Right lobe of liver (tissue), 4 donors: Measurements from ENCODE around the gene KRT6A.

Experiments used
- POLR2A ChIP-seq: fragments of 450-650 bp; IDR thresholded peaks from one replicate; pipeline ENCODE4 v1.6.1; 2017; ENCODE audit warnings: antibody characterized with exemption, mild to moderate bottlenecking
- TF ChIP-seq, protein P1 (sequence below), 4 donors: fragments of 200-600 bp in 3 of 4; fragments of 450-650 bp in 1 of 4; IDR thresholded peaks; one replicate each; pipeline versions ENCODE4 v1.5.1 to v1.8.0; 2016 to 2022; ENCODE audit warnings: antibody characterized with exemption in 4 of 4, mild to moderate bottlenecking in 2 of 4
- donor health status: DM: no; HTN: no; CAD: no.
- donor health status: DM: no; HTN: no; CAD: no.
- donor health status: DM: no; HTN: yes; CAD: no.

DNA sequence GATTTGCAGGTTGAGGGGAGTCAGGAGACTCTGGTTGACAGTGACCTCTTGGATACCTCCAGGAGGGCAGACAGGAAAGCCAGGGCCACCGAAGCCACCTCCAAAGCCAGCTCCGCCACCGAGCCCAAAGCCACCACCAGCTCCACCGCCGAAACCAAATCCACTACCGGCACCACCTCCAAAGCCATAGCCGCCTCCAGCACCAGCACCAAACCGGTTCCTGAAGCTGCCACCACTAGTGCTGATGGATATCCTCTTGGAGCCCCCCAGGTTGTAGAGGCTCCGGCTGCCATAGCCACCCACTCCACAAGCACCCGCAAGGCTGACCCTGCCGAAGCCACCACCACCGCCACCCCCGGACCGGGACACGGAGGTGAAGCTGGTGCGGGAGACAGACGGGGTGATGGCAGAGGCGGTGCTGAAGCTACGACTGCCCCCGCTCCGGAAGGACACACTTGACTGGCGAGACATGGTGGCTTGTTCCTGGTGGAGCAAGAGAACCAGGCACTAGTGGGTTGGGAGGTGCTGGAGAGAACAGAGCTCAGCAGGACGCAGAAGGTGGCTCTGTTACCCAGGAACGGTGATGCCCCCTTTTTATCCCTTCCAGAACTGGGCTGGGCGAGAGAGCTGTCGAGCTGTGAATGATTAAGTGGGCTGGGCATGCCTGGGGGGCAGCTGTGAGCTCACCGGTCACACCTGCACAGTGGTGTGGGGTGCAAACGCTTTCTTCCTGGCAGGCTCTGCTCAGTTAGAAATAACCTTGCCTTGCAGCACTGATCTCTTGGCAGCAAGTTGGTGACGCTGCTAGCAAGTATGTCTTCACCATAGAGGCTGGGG lies 27.0 kb upstream of the KRT6A start, which contains the start of gene KRT5:
- TF ChIP-seq, protein P1, sequence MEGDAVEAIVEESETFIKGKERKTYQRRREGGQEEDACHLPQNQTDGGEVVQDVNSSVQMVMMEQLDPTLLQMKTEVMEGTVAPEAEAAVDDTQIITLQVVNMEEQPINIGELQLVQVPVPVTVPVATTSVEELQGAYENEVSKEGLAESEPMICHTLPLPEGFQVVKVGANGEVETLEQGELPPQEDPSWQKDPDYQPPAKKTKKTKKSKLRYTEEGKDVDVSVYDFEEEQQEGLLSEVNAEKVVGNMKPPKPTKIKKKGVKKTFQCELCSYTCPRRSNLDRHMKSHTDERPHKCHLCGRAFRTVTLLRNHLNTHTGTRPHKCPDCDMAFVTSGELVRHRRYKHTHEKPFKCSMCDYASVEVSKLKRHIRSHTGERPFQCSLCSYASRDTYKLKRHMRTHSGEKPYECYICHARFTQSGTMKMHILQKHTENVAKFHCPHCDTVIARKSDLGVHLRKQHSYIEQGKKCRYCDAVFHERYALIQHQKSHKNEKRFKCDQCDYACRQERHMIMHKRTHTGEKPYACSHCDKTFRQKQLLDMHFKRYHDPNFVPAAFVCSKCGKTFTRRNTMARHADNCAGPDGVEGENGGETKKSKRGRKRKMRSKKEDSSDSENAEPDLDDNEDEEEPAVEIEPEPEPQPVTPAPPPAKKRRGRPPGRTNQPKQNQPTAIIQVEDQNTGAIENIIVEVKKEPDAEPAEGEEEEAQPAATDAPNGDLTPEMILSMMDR (IDR thresholded peaks at IDR 0.05) = no peak
- no peak for TF ChIP-seq POLR2A
